ENCODE results near the gene DDX23.

The DDX23 gene

GRCh38 chr12:48794870-48795269 lies 57.1 kb downstream of the DDX23 start:
- no peak for DNase-seq

- DNase-seq, result no peak
Observed at GRCh38 chr12:48793696-48794095, 58.3 kb downstream of the DDX23 start.

- no peak for DNase-seq
Observed at GRCh38 chr12:48789858-48790326, 62.1 kb downstream of the DDX23 start.

- no peak for DNase-seq
Observed at GRCh38 chr12:48788854-48789775, 62.8 kb downstream of the DDX23 start, which contains the start of gene ADCY6. TSS of gene ADCY6 (minus strand) at chr12:48789089. CDS start at chr12:48783434, 5,655 bp downstream.

GRCh38 chr12:48788524-48788853 lies 63.5 kb downstream of the DDX23 start:
- no peak for DNase-seq

- DNase-seq, result no peak
Observed at GRCh38 chr12:48787791-48788523, 64.0 kb downstream of the DDX23 start.

- DNase-seq, result no peak
Observed at GRCh38 chr12:48786591-48787544, 65.1 kb downstream of the DDX23 start.

GRCh38 chr12:48783432-48783831 lies 68.5 kb downstream of the DDX23 start:
- no peak for DNase-seq

- no peak for DNase-seq
Observed at GRCh38 chr12:48782457-48783395, 69.2 kb downstream of the DDX23 start.

GRCh38 chr12:48781750-48782456 lies 70.1 kb downstream of the DDX23 start:
- DNase-seq, result no peak

GRCh38 chr12:48780381-48781025 lies 71.5 kb downstream of the DDX23 start:
- no peak for DNase-seq

GRCh38 chr12:48779869-48780268 lies 72.1 kb downstream of the DDX23 start:
- DNase-seq, result no peak
